Esophagus squamous epithelium (tissue), 5 donors: ENCODE measurements around the gene DLGAP1. TPM values are rescaled to one million over a fixed set of nuclear protein-coding genes. Genes with fewer than 3 reads are reported as not detected.
"Not testable (repeated sequence)": the region's sequence is repeated elsewhere in the genome, so short reads cannot be mapped to it uniquely, and the experiment has no call there.

Source experiments
- DNase-seq: peaks from one replicate; lab custom pipeline; 2025; lab: John Stamatoyannopoulos, UW
- H3K27ac ChIP-seq, 4 donors: fragments of 200-600 bp; sonication (generic); one replicate each; pipeline ENCODE4 v1.5.1; 2016 to 2019; ENCODE audit warnings: mild to moderate bottlenecking in 1 of 4
- H3K27me3 ChIP-seq, 4 donors: fragments of 200-600 bp; sonication (generic); 1 replicate in 3 of 4; 2 replicates in 1 of 4; pipeline versions ENCODE4 v1.5.1 to v1.6.0; 2017 to 2021; ENCODE audit warnings: antibody characterized with exemption in 1 of 4
- H3K36me3 ChIP-seq, 3 donors: fragments of 200-600 bp; sonication (generic); one replicate each; pipeline ENCODE4 v1.5.1; 2016 to 2019
- H3K4me1 ChIP-seq, 3 donors: fragments of 200-600 bp; sonication (generic); one replicate each; pipeline ENCODE4 v1.5.1; 2017 to 2019
- H3K4me3 ChIP-seq, 4 donors: fragments of 200-600 bp; sonication (generic); 1 replicate in 3 of 4; 2 replicates in 1 of 4; pipeline ENCODE4 v1.5.1; 2016 to 2019; ENCODE audit warnings: mild to moderate bottlenecking in 2 of 4, moderate library complexity in 1 of 4
- H3K9me3 ChIP-seq, 3 donors: fragments of 200-600 bp; sonication (generic); one replicate each; pipeline ENCODE4 v1.5.1; 2016 to 2019
- CTCF ChIP-seq, 6 experiments: fragments of 450-650 bp in 4 of 6; fragments of 200-600 bp in 2 of 6; sonication (generic) in 2 of 6; IDR thresholded peaks; one replicate each; pipeline ENCODE4 v1.5.1; 2016 to 2019; ENCODE audit warnings: antibody characterized with exemption in 6 of 6, mild to moderate bottlenecking in 4 of 6, moderate library complexity in 4 of 6
- POLR2A ChIP-seq, 4 donors: fragments of 450-650 bp; IDR thresholded peaks; one replicate each; pipeline ENCODE4 v1.6.1; 2017; ENCODE audit warnings: antibody characterized with exemption in 4 of 4, mild to moderate bottlenecking in 4 of 4, moderate library complexity in 3 of 4
- WGBS, 2 donors: methylation state at CpG; one replicate each; pipeline ENCODE4 v1.1.5; 2018; 5-methylcytosine and 5-hydroxymethylcytosine counted together
- intact Hi-C: fragments of 100-400 bp; cut with DNase I; formaldehyde crosslinking; loops from one replicate; pipeline ENCODE4 v1.15.0; 2022
- total RNA-seq, 4 donors: library from RNA; depleted of rRNA; stranded (reverse); fragments of >200 nt; gene quantifications; one replicate each; pipeline ENCODE4 v1.1.0, GENCODE V29; 2016
- donor health status: DM: yes; HTN: yes; CAD: no.

Gene DLGAP1
- total RNA-seq, 4 donors from 2014 or later: 0.09 to 1.5 (median 0.52) TPM

- intact Hi-C loops: loop anchor here (10.0 kb wide), 1 partner anchor 290 kb away; no protein-coding TSS in a partner anchor
- 62 to 81% methylated on average over 3 of the region's 3 CpGs for WGBS, 2 donors
Observed at GRCh38 chr18:3704556-3705344, 750.4 kb downstream of the DLGAP1 start.

DNA sequence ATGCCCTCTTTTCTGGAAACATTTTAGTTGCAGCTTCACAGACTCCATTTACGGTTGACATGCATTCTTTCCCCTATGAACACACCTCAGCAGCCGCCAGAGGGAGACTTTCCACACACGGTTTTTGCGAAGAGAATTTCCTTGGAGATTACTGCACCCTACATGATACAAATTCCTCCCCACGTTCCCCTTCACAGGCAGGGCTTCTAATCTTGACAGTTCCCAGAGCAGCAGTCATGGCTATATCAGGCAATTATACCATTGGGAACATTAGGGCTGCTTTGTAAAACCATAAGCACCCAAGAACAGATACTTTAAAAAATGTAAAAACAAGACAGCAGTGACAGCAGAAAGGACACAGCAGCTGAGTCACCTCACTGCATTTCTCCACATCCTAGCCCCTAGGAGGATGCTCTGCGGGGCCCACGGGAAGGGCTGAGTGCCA is 751.4 kb downstream of the DLGAP1 start:
- intact Hi-C loops: loop anchor here (10.0 kb wide), 1 partner anchor 291 kb away; no protein-coding TSS in a partner anchor
- 2 to 8% methylated on average over 7 of the region's 7 CpGs for WGBS, 2 donors
- peaks cover 0 to 4% (median 0%) of the 10 kb centered on the region in 3 donors for H3K4me1 ChIP-seq
- no peak for TF ChIP-seq POLR2A (IDR thresholded peaks at IDR 0.05)
- peak in 5 of 6 experiments; percentile 48 to 68 (median 48) for TF ChIP-seq CTCF (IDR thresholded peaks at IDR 0.05)
- H3K27me3 ChIP-seq: no peaks in the 10 kb centered on the region
- no peak for DNase-seq
- H3K9me3 ChIP-seq: no peaks in the 10 kb centered on the region
- H3K36me3 ChIP-seq: no peaks in the 10 kb centered on the region
- H3K4me3 ChIP-seq: no peak overlapping the region
- no peak overlapping the region for H3K27ac ChIP-seq

More at GRCh38 chr18:3704556-3705344, 750.4 kb downstream of the DLGAP1 start:
- H3K9me3 ChIP-seq: no peaks in the 10 kb centered on the region
- H3K36me3 ChIP-seq: no peaks in the 10 kb centered on the region
- peaks cover 0 to 4% (median 0%) of the 10 kb centered on the region in 3 donors for H3K4me1 ChIP-seq
- no peak for DNase-seq
- no peak overlapping the region for H3K27ac ChIP-seq
- no peak overlapping the region for H3K4me3 ChIP-seq
- TF ChIP-seq CTCF (IDR thresholded peaks at IDR 0.05): no peak
- no peak for TF ChIP-seq POLR2A (IDR thresholded peaks at IDR 0.05)
- H3K27me3 ChIP-seq: no peaks in the 10 kb centered on the region

DNA sequence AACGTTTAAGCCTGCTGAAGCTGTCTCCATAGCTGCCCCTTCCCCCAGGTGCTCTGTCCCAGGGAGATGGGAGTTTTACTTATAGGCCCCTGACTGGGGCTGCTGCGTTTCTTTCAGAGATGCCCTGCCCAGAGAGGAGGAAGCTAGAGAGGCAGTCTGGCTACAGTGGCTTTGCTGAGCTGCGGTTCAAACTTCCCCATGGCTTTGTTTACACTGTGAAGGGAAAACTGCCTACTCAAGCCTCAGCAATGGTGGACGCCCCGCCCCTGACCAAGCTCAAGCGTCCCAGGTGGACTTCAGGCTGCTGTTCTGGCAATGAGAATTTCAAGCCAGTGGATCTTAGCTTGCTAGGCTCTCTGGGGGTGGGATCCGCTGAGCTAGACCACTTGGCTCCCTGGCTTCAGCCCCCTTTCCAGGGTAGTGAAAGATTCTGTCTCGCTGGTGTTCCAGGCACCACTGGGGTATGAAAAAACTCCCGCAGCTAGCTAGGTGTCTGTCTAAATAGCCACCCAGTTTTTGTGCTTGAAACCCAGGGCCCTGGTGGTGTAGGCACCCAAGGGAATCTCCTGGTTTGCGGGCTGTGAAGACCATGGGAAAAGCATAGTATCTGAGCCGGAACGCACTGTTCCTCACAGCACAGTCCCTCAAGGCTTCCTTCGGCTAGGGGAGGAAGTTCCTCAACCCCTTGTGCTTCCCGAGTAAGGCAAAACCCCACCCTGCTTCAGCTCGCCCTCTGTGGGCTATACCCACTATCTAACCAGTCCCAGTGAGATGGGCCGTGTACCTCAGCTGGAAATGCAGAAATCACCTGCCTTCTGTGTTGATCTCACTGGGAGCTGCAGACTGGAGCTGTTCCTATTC is 755.2 kb downstream of the DLGAP1 start:
- 72% methylated on average over 4 to 7 of the region's 16 CpGs for WGBS, 2 donors
- intact Hi-C loops: loop anchor here (10.0 kb wide), 1 partner anchor 295 kb away; no protein-coding TSS in a partner anchor

DNA sequence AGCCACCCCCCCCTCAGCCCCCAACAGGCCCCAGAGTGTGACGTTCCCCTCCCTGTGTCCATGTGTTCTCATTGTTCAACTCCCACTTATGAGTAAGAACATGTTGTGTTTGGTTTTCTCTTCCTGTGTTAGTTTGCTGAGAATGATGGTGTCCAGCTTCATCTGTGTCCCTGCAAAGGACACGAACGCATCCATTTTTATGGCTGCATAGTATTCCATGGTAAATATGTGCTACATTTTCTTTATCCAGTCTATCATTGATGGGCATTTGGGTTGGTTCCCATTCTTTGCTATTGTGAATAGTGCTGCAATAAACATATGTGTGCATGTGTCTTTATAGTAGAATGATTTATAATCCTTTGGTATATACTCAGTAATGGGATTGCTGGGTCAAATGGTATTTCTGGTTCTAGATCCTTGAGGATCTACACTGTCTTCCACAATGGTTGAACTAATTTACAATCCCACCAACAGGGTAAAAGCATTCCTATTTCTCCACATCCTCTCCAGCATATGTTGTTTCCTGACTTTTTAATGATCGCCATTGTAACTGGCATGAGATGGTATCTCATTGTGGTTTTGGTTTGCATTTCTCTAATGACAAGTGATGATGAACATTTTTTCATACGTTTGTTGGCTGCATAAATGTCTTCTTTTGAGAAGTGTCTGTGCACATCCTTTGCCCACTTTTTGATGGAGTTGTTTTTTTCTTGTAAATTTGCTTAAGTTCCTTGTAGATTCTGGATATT is 760.9 kb downstream of the DLGAP1 start:
- H3K9me3 ChIP-seq, intact Hi-C loops, DNase-seq, H3K27me3 ChIP-seq, H3K4me1 ChIP-seq, H3K27ac ChIP-seq, H3K36me3 ChIP-seq, H3K4me3 ChIP-seq: not testable (repeated sequence)
- 65 to 76% methylated on average over 5 of the region's 5 CpGs for WGBS, 2 donors

More for the DNA sequence above, 755.2 kb downstream of the DLGAP1 start:
- not testable (repeated sequence) for H3K27me3 ChIP-seq, H3K9me3 ChIP-seq, H3K36me3 ChIP-seq, H3K4me3 ChIP-seq, H3K4me1 ChIP-seq, DNase-seq
- peak overlapping the region in 2 of 4 donors; percentile 50 to 56 for H3K27ac ChIP-seq

DNA sequence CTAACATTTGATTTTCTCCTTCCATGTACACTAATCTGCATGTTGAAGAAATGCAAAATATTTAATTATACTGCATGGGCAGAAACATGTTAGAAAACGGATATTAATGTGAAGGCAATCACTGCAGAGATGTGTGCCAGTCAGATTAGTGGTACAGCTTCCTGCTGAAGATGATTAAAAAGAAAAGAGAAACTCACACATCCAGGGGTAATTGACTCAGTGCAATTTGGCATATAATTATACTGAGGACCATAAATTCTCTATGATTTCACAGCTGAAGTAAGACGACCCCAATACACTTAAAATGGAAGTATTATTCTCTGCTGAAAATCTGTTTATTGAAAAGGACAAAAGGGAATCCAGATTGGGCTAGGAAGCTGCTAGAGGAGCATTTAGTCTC is 761.7 kb downstream of the DLGAP1 start:
- no peak for DNase-seq
- no peaks in the 10 kb centered on the region for H3K36me3 ChIP-seq
- H3K27ac ChIP-seq: no peak overlapping the region
- 29 to 66% methylated on average over 2 of the region's 2 CpGs for WGBS, 2 donors
- no peaks in the 10 kb centered on the region for H3K4me1 ChIP-seq
- TF ChIP-seq CTCF (IDR thresholded peaks at IDR 0.05) (no peak), POLR2A (IDR thresholded peaks at IDR 0.05) (no peak)
- intact Hi-C loops: no loop called here
- H3K27me3 ChIP-seq: no peaks in the 10 kb centered on the region
- H3K9me3 ChIP-seq: no peaks in the 10 kb centered on the region
- H3K4me3 ChIP-seq: no peak overlapping the region
